H9 (cell line): Measurements from ENCODE around the gene PIP4K2A. TPM values are rescaled to one million over a fixed set of nuclear protein-coding genes. Genes with fewer than 3 reads are reported as not detected.

Experiments used
- DNase-seq: peaks from one replicate; pipeline ENCODE4 v3.0.0-alpha.2; 2017
- H2AFZ ChIP-seq: one replicate; pipeline ENCODE4 v1.6.1; 2013; ENCODE audit warnings: mild to moderate bottlenecking, low read length, control low read depth, moderate library complexity
- H2AK5ac ChIP-seq: 2 replicates; pipeline ENCODE4 v1.6.1; 2013; ENCODE audit warnings: low read length, control low read depth, mixed read lengths; ENCODE audit not compliant: insufficient read length
- H2BK120ac ChIP-seq: one replicate; pipeline ENCODE4 v1.6.1; 2013; ENCODE audit warnings: low read depth, mild to moderate bottlenecking, low read length, control low read depth, inconsistent platforms; ENCODE audit not compliant: poor library complexity, severe bottlenecking
- H2BK12ac ChIP-seq: 2 replicates; pipeline ENCODE4 v1.6.1; 2013; ENCODE audit warnings: low read length, control low read depth, mixed read lengths, low read depth; ENCODE audit not compliant: insufficient read length
- H2BK15ac ChIP-seq: 2 replicates; pipeline ENCODE4 v1.6.1; 2013; ENCODE audit warnings: low read depth, low read length, control low read depth
- H2BK20ac ChIP-seq: one replicate; pipeline ENCODE4 v1.6.1; 2013; ENCODE audit warnings: low read depth, mild to moderate bottlenecking, low read length, control low read depth, inconsistent platforms; ENCODE audit not compliant: poor library complexity, severe bottlenecking
- H2BK5ac ChIP-seq: 2 replicates; pipeline ENCODE4 v1.6.1; 2013; ENCODE audit warnings: low read length, control low read depth, mixed read lengths; ENCODE audit not compliant: insufficient read length
- H3K14ac ChIP-seq: 2 replicates; pipeline ENCODE4 v1.6.1; 2013; ENCODE audit warnings: low read length, control low read depth; ENCODE audit not compliant: insufficient read depth
- H3K18ac ChIP-seq: 2 replicates; pipeline ENCODE4 v1.6.1; 2013; ENCODE audit warnings: low read depth, mild to moderate bottlenecking, mixed read lengths, low read length, control low read depth; ENCODE audit not compliant: insufficient read length
- H3K23ac ChIP-seq: 2 replicates; pipeline ENCODE4 v1.6.1; 2013; ENCODE audit warnings: low read length, control low read depth, mixed read lengths, low read depth; ENCODE audit not compliant: insufficient read length
- H3K23me2 ChIP-seq: 2 replicates; pipeline ENCODE4 v1.6.1; 2013; ENCODE audit warnings: low read depth, mild to moderate bottlenecking, mixed read lengths, low read length, control low read depth; ENCODE audit not compliant: insufficient read length, poor library complexity, severe bottlenecking
- H3K27ac ChIP-seq: 2 replicates; pipeline ENCODE4 v1.5.1; 2013; ENCODE audit warnings: low read length, control low read depth, mixed read lengths, low read depth; ENCODE audit not compliant: insufficient read length
- H3K27me3 ChIP-seq: 2 replicates; pipeline ENCODE4 v1.6.1; 2013; ENCODE audit warnings: low read length, control low read depth, inconsistent platforms; ENCODE audit not compliant: insufficient read depth
- H3K4ac ChIP-seq: 2 replicates; pipeline ENCODE4 v1.6.1; 2013; ENCODE audit warnings: low read depth, mild to moderate bottlenecking, control low read depth, inconsistent platforms, low read length, moderate library complexity
- H3K4me1 ChIP-seq: 2 replicates; pipeline ENCODE4 v1.6.1; 2013; ENCODE audit warnings: low read length, control low read depth, inconsistent platforms; ENCODE audit not compliant: insufficient read depth
- H3K4me2 ChIP-seq: 2 replicates; pipeline ENCODE4 v1.6.1; 2013; ENCODE audit warnings: low read length, control low read depth, mixed read lengths; ENCODE audit not compliant: insufficient read length, insufficient read depth
- H3K56ac ChIP-seq: 2 replicates; pipeline ENCODE4 v1.6.1; 2013; ENCODE audit warnings: low read depth, mild to moderate bottlenecking, mixed read lengths, low read length, control low read depth; ENCODE audit not compliant: insufficient read length
- H3K79me1 ChIP-seq: 2 replicates; pipeline ENCODE4 v1.6.1; 2013; ENCODE audit warnings: low read depth, mild to moderate bottlenecking, moderate library complexity, low read length, control low read depth, inconsistent platforms; ENCODE audit not compliant: insufficient read depth, poor library complexity, severe bottlenecking
- H3K79me2 ChIP-seq: 2 replicates; pipeline ENCODE4 v1.6.1; 2013; ENCODE audit warnings: low read length, control low read depth, inconsistent platforms; ENCODE audit not compliant: insufficient read depth
- H3K9ac ChIP-seq: 2 replicates; pipeline ENCODE4 v1.6.1; 2013; ENCODE audit warnings: low read length, control low read depth, mixed read lengths; ENCODE audit not compliant: insufficient read length; ENCODE audit errors: extremely low read depth
- H3K9me3 ChIP-seq: one replicate; pipeline ENCODE4 v1.6.1; 2013; ENCODE audit warnings: low read depth, low read length, inconsistent platforms; ENCODE audit not compliant: control insufficient read depth
- H3T11ph ChIP-seq: one replicate; pipeline ENCODE4 v1.6.1; 2013; ENCODE audit warnings: mild to moderate bottlenecking, low read length, control low read depth, inconsistent platforms
- H4K20me1 ChIP-seq: one replicate; pipeline ENCODE4 v1.6.1; 2013; ENCODE audit not compliant: control insufficient read depth, insufficient read length, insufficient read depth
- H4K5ac ChIP-seq: 2 replicates; pipeline ENCODE4 v1.6.1; 2013; ENCODE audit warnings: low read depth, mild to moderate bottlenecking, mixed read lengths, low read length, control low read depth; ENCODE audit not compliant: insufficient read length
- H4K8ac ChIP-seq: replicated peaks from 2 replicates; pipeline ENCODE4 v1.6.1; 2013; ENCODE audit warnings: low read length, control low read depth, mixed read lengths, low read depth; ENCODE audit not compliant: insufficient read length
- H4K91ac ChIP-seq: 2 replicates; pipeline ENCODE4 v1.6.1; 2013; ENCODE audit warnings: low read depth, mild to moderate bottlenecking, moderate library complexity, mixed read lengths, low read length, control low read depth; ENCODE audit not compliant: insufficient read length
- H3K27ac Mint-ChIP-seq, 3 experiments: 2 replicates in 2 of 3; 3 replicates in 1 of 3; pipeline ENCODE4 v1.8.0; 2020 to 2021; ENCODE audit warnings: mixed read lengths in 3 of 3, mild to moderate bottlenecking in 1 of 3, moderate library complexity in 1 of 3
- H3K27me3 Mint-ChIP-seq: 2 replicates; pipeline ENCODE4 v1.8.0; 2021; ENCODE audit warnings: low read depth, mild to moderate bottlenecking, moderate library complexity, mixed read lengths
- H3K36me3 Mint-ChIP-seq, 3 experiments: 2 replicates in 2 of 3; 3 replicates in 1 of 3; pipeline ENCODE4 v1.8.0; 2020 to 2021; ENCODE audit warnings: low read depth in 3 of 3, mixed read lengths in 3 of 3; ENCODE audit not compliant: insufficient read depth in 1 of 3
- H3K4me1 Mint-ChIP-seq, 2 experiments: 2 replicates each; pipeline ENCODE4 v1.8.0; 2020; ENCODE audit warnings: mixed read lengths in 2 of 2
- H3K4me3 Mint-ChIP-seq, 2 experiments: 2 replicates in 1 of 2; 3 replicates in 1 of 2; pipeline ENCODE4 v1.8.0; 2020 to 2021; ENCODE audit warnings: mild to moderate bottlenecking in 2 of 2, mixed read lengths in 2 of 2, moderate library complexity in 1 of 2
- H3K9me3 Mint-ChIP-seq, 2 experiments: 2 replicates in 1 of 2; 3 replicates in 1 of 2; pipeline ENCODE4 v1.8.0; 2020; ENCODE audit warnings: mild to moderate bottlenecking in 2 of 2, mixed read lengths in 2 of 2, moderate library complexity in 1 of 2
- WGBS: extraction: QIAGEN DNeasy Blood & Tissue Kit; methylation state at CpG from one replicate; pipeline ENCODE4 v1.1.7; 2013; ENCODE audit warnings: missing lambda C conversion rate, low lambda C conversion rate, mixed read lengths; ENCODE audit not compliant: insufficient read length; ENCODE audit errors: extremely low coverage; 5-methylcytosine and 5-hydroxymethylcytosine counted together
- total RNA-seq: library from RNA; stranded (reverse); gene quantifications from 2 replicates; pipeline ENCODE4 v1.2.1, GENCODE V29; 2021
- TF ChIP-seq, protein P1 (sequence below): fragments of 200-600 bp; sonication (generic); conservative IDR thresholded peaks from 3 replicates; pipeline ENCODE4 v1.8.0; 2021; ENCODE audit warnings: antibody characterized with exemption, mild to moderate bottlenecking

Gene PIP4K2A
- total RNA-seq, 1 experiment from 2014 or later: 33.6 TPM

DNA sequence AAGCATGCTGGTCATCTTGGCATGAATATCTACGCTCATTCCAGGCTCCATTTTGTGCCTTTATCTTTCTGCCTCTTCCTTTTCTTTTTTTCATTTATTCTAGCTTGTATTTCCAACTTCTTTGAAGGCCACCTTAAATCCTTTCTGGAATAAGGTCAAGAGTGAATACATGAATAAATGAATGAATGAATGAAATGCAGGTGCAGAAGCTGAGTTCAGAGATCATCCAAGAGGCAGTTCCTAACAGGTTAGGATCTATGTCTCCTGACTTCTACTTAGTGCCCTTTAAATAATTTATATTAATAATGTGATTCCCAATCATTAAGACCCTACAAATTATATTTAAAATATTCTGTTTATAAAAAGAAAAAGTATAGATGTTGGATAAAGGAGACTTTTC is 125.9 kb downstream of the PIP4K2A start:
- peaks cover 8 to 10% of the 10 kb centered on the region in 2 experiments for H3K4me1 Mint-ChIP-seq
- Histone ChIP-seq H3K9me3 (no peaks in the 10 kb centered on the region), H2AFZ (no peak overlapping the region), H2BK20ac (no peak overlapping the region), H3K56ac (no peak overlapping the region), H3K4ac (no peak overlapping the region), H2BK15ac (no peak overlapping the region), H3K79me1 (peaks cover 3% of the 10 kb centered on the region), H2BK120ac (no peak overlapping the region), H3K14ac (no peak overlapping the region), H3K79me2 (no peaks in the 10 kb centered on the region), H4K5ac (no peak overlapping the region), H3K27me3 (no peaks in the 10 kb centered on the region), H3K23ac (no peak overlapping the region), H3K4me1 (no peaks in the 10 kb centered on the region), H3K9ac (no peak overlapping the region), H3K18ac (no peak overlapping the region), H3K4me2 (no peak overlapping the region), H4K91ac (no peak overlapping the region), H3K27ac (no peak overlapping the region), H3T11ph (no peak overlapping the region), H4K20me1 (no peaks in the 10 kb centered on the region), H2BK5ac (no peak overlapping the region), H2AK5ac (no peak overlapping the region), H4K8ac (no peak overlapping the region), H2BK12ac (no peak overlapping the region), H3K23me2 (no peaks in the 10 kb centered on the region)
- DNase-seq: no peak
- peaks cover 9 to 28% (median 22%) of the 10 kb centered on the region in 3 experiments for H3K36me3 Mint-ChIP-seq
- TF ChIP-seq, protein P1, sequence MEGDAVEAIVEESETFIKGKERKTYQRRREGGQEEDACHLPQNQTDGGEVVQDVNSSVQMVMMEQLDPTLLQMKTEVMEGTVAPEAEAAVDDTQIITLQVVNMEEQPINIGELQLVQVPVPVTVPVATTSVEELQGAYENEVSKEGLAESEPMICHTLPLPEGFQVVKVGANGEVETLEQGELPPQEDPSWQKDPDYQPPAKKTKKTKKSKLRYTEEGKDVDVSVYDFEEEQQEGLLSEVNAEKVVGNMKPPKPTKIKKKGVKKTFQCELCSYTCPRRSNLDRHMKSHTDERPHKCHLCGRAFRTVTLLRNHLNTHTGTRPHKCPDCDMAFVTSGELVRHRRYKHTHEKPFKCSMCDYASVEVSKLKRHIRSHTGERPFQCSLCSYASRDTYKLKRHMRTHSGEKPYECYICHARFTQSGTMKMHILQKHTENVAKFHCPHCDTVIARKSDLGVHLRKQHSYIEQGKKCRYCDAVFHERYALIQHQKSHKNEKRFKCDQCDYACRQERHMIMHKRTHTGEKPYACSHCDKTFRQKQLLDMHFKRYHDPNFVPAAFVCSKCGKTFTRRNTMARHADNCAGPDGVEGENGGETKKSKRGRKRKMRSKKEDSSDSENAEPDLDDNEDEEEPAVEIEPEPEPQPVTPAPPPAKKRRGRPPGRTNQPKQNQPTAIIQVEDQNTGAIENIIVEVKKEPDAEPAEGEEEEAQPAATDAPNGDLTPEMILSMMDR: no peak
- no peak overlapping the region for H3K4me3 Mint-ChIP-seq
- no peak overlapping the region for H3K27ac Mint-ChIP-seq
- H3K27me3 Mint-ChIP-seq: no peaks in the 10 kb centered on the region; the same call in 1 of the 2 replicates
- no CpG with 5 or more reads among the region's 1 CpG for WGBS
- H3K9me3 Mint-ChIP-seq: no peaks in the 10 kb centered on the region
